CD14-positive monocyte (primary cell): ENCODE measurements around the gene PLPPR3. TPM values are rescaled to one million over a fixed set of nuclear protein-coding genes. Genes with fewer than 3 reads are reported as not detected.
A peak's percentile ranks its signal among the peaks of the same experiment; 100 is the strongest.
"Not testable (repeated sequence)": the region's sequence is repeated elsewhere in the genome, so short reads cannot be mapped to it uniquely, and the experiment has no call there.

ENCODE experiments used
- DNase-seq, 3 donors: peaks; one replicate each; pipeline ENCODE4 v3.0.0-alpha.2; 2011 to 2022
- H2AFZ ChIP-seq: 2 replicates; pipeline ENCODE4 v1.6.0; 2012; ENCODE audit warnings: mild to moderate bottlenecking, low read depth, low read length, inconsistent platforms; ENCODE audit not compliant: insufficient read depth, poor library complexity, severe bottlenecking
- H3K27ac ChIP-seq, 2 donors: 1 replicate in 1 of 2; 2 replicates in 1 of 2; pipeline ENCODE4 v1.5.1; 2012 to 2013; ENCODE audit warnings: low read length in 2 of 2, control low read depth in 1 of 2, inconsistent platforms in 1 of 2, low read depth in 1 of 2, mild to moderate bottlenecking in 1 of 2
- H3K27me3 ChIP-seq, 2 donors: one replicate each; pipeline versions ENCODE4 v1.6.0 to v1.6.1; 2011 to 2013; ENCODE audit warnings: low read length in 2 of 2; ENCODE audit not compliant: control insufficient read depth in 2 of 2, insufficient read depth in 2 of 2
- H3K36me3 ChIP-seq, 2 donors: replicated peaks in 1 of 2; 1 replicate in 1 of 2; 2 replicates in 1 of 2; pipeline versions ENCODE4 v1.5.1 to v1.6.1; 2012 to 2013; ENCODE audit warnings: low read length in 2 of 2, control low read depth in 1 of 2, inconsistent platforms in 1 of 2, mild to moderate bottlenecking in 1 of 2; ENCODE audit not compliant: insufficient read depth in 2 of 2, control insufficient read depth in 1 of 2
- H3K4me1 ChIP-seq, 2 donors: 1 replicate in 1 of 2; 2 replicates in 1 of 2; pipeline versions ENCODE4 v1.5.1 to v1.6.1; 2012 to 2013; ENCODE audit warnings: low read length in 2 of 2, control low read depth in 1 of 2, inconsistent platforms in 1 of 2, mild to moderate bottlenecking in 1 of 2, moderate library complexity in 1 of 2; ENCODE audit not compliant: insufficient read depth in 2 of 2, control insufficient read depth in 1 of 2
- H3K4me2 ChIP-seq: replicated peaks from 2 replicates; pipeline ENCODE3; 2012; ENCODE audit warnings: low read length, moderate library complexity, mild to moderate bottlenecking; ENCODE audit not compliant: poor library complexity, severe bottlenecking; ENCODE audit errors: extremely low read depth
- H3K4me3 ChIP-seq, 3 experiments: fragments of 200-600 bp in 1 of 3; sonication (generic) in 1 of 3; replicated peaks in 1 of 3; 1 replicate in 2 of 3; 2 replicates in 1 of 3; pipeline ENCODE4 v1.5.1; 2011 to 2013; ENCODE audit warnings: low read length in 3 of 3, mild to moderate bottlenecking in 3 of 3, control low read depth in 2 of 3, low read depth in 2 of 3, inconsistent platforms in 1 of 3, moderate library complexity in 1 of 3
- H3K79me2 ChIP-seq: 2 replicates; pipeline ENCODE4 v1.6.0; 2012; ENCODE audit warnings: mild to moderate bottlenecking, control low read depth, inconsistent platforms, low read length, moderate library complexity; ENCODE audit not compliant: insufficient read depth
- H3K9ac ChIP-seq: 2 replicates; pipeline ENCODE4 v1.6.0; 2017; ENCODE audit warnings: low read length, mild to moderate bottlenecking; ENCODE audit not compliant: insufficient read depth, poor library complexity, severe bottlenecking
- H3K9me3 ChIP-seq, 2 donors: replicated peaks in 1 of 2; 1 replicate in 1 of 2; 2 replicates in 1 of 2; pipeline versions ENCODE4 v1.5.1 to v1.6.1; 2012 to 2013; ENCODE audit warnings: low read length in 2 of 2, control low read depth in 1 of 2; ENCODE audit not compliant: control insufficient read depth in 1 of 2, insufficient read depth in 1 of 2
- H4K20me1 ChIP-seq: 2 replicates; pipeline ENCODE4 v1.6.0; 2012; ENCODE audit warnings: mild to moderate bottlenecking, low read length, control low read depth, moderate library complexity; ENCODE audit not compliant: insufficient read depth
- H3K27ac Mint-ChIP-seq, 7 donors: one replicate each; pipeline ENCODE4 v1.8.0; 2020; ENCODE audit warnings: mild to moderate bottlenecking in 7 of 7, mixed read lengths in 7 of 7, moderate library complexity in 6 of 7, inconsistent platforms in 2 of 7
- H3K27me3 Mint-ChIP-seq, 3 donors: one replicate each; pipeline ENCODE4 v1.8.0; 2021 to 2022; ENCODE audit warnings: low read depth in 3 of 3, mild to moderate bottlenecking in 3 of 3, mixed read lengths in 3 of 3, moderate library complexity in 3 of 3, inconsistent platforms in 1 of 3
- H3K36me3 Mint-ChIP-seq, 2 donors: one replicate each; pipeline ENCODE4 v1.8.0; 2020; ENCODE audit warnings: mixed read lengths in 2 of 2, inconsistent platforms in 1 of 2, mild to moderate bottlenecking in 1 of 2
- H3K4me1 Mint-ChIP-seq: one replicate; pipeline ENCODE4 v1.8.0; 2020; ENCODE audit warnings: mild to moderate bottlenecking, mixed read lengths
- H3K4me3 Mint-ChIP-seq, 2 donors: one replicate each; pipeline ENCODE4 v1.8.0; 2020; ENCODE audit warnings: mild to moderate bottlenecking in 2 of 2, mixed read lengths in 2 of 2, moderate library complexity in 1 of 2
- H3K9me3 Mint-ChIP-seq, 7 donors: one replicate each; pipeline ENCODE4 v1.8.0; 2020 to 2022; ENCODE audit warnings: mixed read lengths in 7 of 7, mild to moderate bottlenecking in 6 of 7, moderate library complexity in 6 of 7, inconsistent platforms in 2 of 7
- CTCF ChIP-seq: fragments of 200-600 bp; IDR thresholded peaks from one replicate; pipeline ENCODE4 v1.8.0; 2022; ENCODE audit warnings: antibody characterized with exemption, mild to moderate bottlenecking
- WGBS: methylation state at CpG from one replicate; pipeline ENCODE4 v1.1.5; 2013; ENCODE audit warnings: missing lambda C conversion rate; ENCODE audit not compliant: insufficient coverage; 5-methylcytosine and 5-hydroxymethylcytosine counted together
- intact Hi-C, 2 donors: fragments of 100-400 bp; cut with micrococcal nuclease; formaldehyde crosslinking; loops; one replicate each; pipeline versions ENCODE4 v1.15.0 to v1.15.1; 2023
- polyA plus RNA-seq, 3 donors: library from polyadenylated mRNA; depleted of rRNA in 1 of 3; unstranded in 2 of 3; stranded (reverse) in 1 of 3; fragments of 300-500 nt in 2 of 3; fragments of >200 nt in 1 of 3; fragmentation: Illumina TruSeq in 2 of 3; gene quantifications; 1 replicate in 2 of 3; 2 replicates in 1 of 3; pipeline ENCODE4 v1.2.3, GENCODE V29; 2012 to 2021

PLPPR3 gene
- polyA plus RNA-seq, 3 donors, result 1.2 TPM; not detected in 2

DNA sequence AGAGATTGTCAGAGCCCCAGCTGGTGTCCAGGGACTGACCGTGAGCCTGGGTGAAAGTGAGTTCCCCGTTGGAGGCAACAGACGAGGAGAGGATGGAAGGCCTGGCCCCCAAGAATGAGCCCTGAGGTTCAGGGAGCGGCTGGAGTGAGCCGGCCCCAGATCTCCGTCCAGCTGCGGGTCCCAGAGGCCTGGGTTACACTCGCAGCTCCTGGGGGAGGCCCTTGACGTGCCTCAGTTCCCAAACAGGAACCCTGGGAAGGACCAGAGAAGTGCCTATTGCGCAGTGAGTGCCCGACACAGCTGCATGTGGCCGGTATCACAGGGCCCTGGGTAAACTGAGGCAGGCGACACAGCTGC lies 29.2 kb upstream of the PLPPR3 start:
- intact Hi-C loops, result loop anchor here (5.0 kb wide), 2 partner anchors 34 to 79 kb away; no protein-coding TSS in a partner anchor
- peaks cover 0 to 22% of the 10 kb centered on the region in 2 donors for H3K27me3 ChIP-seq
- Mint-ChIP-seq H3K4me1 (peaks cover 45% of the 10 kb centered on the region), H3K27ac (peak overlapping the region in 1 of 7 donors; percentile 75), H3K4me3 (peak overlapping the region; percentile 52 to 59), H3K9me3 (peaks cover 0 to 2% (median 0%) of the 10 kb centered on the region in 7 donors), H3K27me3 (peaks cover 16 to 37% (median 26%) of the 10 kb centered on the region in 3 donors), H3K36me3 (no peaks in the 10 kb centered on the region)
- H3K36me3 ChIP-seq, result no peaks in the 10 kb centered on the region
- no peaks in the 10 kb centered on the region for H4K20me1 ChIP-seq
- H3K9me3 ChIP-seq, result no peaks in the 10 kb centered on the region
- peak overlapping the region; percentile 41 for H2AFZ ChIP-seq
- no peak for DNase-seq
- H3K79me2 ChIP-seq, result peaks cover 22% of the 10 kb centered on the region
- H3K4me3 ChIP-seq, result peak overlapping the region in 2 of 3 experiments; percentile 7 to 60
- H3K9ac ChIP-seq, result peak overlapping the region; percentile 27
- H3K4me1 ChIP-seq, result peaks cover 38 to 54% of the 10 kb centered on the region in 2 donors
- H3K27ac ChIP-seq, result no peak overlapping the region
- WGBS, result 15% methylated on average over 13 of the region's 13 CpGs
- no peak for TF ChIP-seq CTCF
- peak overlapping the region; percentile 63 for H3K4me2 ChIP-seq

DNA sequence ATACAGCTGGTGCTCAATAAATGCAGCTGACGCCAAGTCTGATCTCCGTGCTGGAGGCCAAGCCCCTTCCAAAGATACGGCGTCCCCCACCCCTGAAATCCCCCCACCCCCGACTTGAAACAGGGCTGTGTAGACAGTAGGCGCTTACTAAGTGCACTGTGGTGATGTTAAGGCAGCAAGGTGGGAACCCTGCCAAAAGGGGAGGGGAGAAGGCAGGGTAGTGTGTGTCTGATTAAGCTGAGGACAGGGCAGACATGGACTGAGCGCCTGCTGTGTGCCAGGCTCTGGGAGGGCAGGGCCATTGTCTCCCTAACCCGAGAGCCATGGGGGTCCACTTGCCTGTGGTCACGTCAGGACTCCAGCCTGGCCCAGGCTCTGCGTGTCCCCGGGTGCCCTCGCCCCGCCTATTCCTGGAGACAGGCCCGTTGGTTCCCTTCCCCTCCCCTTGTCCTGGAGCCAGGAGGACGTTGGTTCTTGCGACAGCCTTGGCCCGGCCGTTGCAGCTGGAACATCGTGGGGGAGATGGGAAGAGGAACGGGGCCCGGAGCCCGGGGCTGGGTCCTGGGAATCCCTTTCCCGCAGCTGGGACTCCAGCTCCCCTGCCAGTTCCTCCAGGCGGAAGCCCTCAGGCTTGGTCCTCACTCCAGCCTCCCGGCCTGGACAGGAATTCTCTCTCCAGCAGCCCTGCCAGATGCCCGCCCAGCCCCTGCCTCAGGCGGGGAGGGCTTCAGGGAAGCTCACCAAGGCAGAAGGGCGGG lies 28.6 kb upstream of the PLPPR3 start:
- Histone ChIP-seq H3K9me3 (no peaks in the 10 kb centered on the region), H3K9ac (peak overlapping the region; percentile 27), H3K36me3 (no peaks in the 10 kb centered on the region), H3K27me3 (peaks cover 0 to 22% of the 10 kb centered on the region in 2 donors), H4K20me1 (no peaks in the 10 kb centered on the region), H3K4me3 (peak overlapping the region in 2 of 3 experiments; percentile 7 to 60), H3K4me1 (peaks cover 38 to 54% of the 10 kb centered on the region in 2 donors), H3K79me2 (peaks cover 22% of the 10 kb centered on the region), H3K27ac (no peak overlapping the region), H3K4me2 (peak overlapping the region; percentile 63), H2AFZ (peak overlapping the region; percentile 41)
- Mint-ChIP-seq H3K36me3 (peaks cover 0 to 2% of the 10 kb centered on the region in 2 donors), H3K4me1 (peaks cover 50% of the 10 kb centered on the region), H3K27me3 (peaks cover 20 to 43% (median 31%) of the 10 kb centered on the region in 3 donors), H3K9me3 (peaks cover 0 to 3% (median 0%) of the 10 kb centered on the region in 7 donors), H3K4me3 (peak overlapping the region; percentile 52 to 59), H3K27ac (peak overlapping the region in 2 of 7 donors; percentile 75 to 82)
- intact Hi-C loops, result loop anchor here (5.0 kb wide), 2 partner anchors 33 to 78 kb away; no protein-coding TSS in a partner anchor
- no peak for TF ChIP-seq CTCF
- WGBS, result 5% methylated on average over 20 of the region's 28 CpGs
- DNase-seq, result peak in 2 of 3 donors; percentile 47 to 49

- H3K9ac ChIP-seq, intact Hi-C loops: not testable (repeated sequence)
- WGBS, result 58% methylated on average over 6 of the region's 8 CpGs
Measured at GRCh38 chr19:849195-849594, 27.4 kb upstream of the PLPPR3 start.

More at GRCh38 chr19:849195-849594, 27.4 kb upstream of the PLPPR3 start:
- Histone ChIP-seq H3K4me1 (peaks cover 40 to 59% of the 10 kb centered on the region in 2 donors), H3K27me3 (peaks cover 0 to 27% of the 10 kb centered on the region in 2 donors), H3K79me2 (peaks cover 23% of the 10 kb centered on the region)
- not testable (repeated sequence) for H3K36me3 Mint-ChIP-seq, H3K36me3 ChIP-seq, H3K9me3 Mint-ChIP-seq, H3K4me2 ChIP-seq, H3K9me3 ChIP-seq, H3K4me3 Mint-ChIP-seq, H3K4me3 ChIP-seq, H3K27ac ChIP-seq, H4K20me1 ChIP-seq, DNase-seq, H2AFZ ChIP-seq, H3K27ac Mint-ChIP-seq
- H3K4me1 Mint-ChIP-seq, result peaks cover 58% of the 10 kb centered on the region
- peaks cover 32 to 54% (median 40%) of the 10 kb centered on the region in 3 donors for H3K27me3 Mint-ChIP-seq
